Stimulated activated CD4-positive, alpha-beta T cell treated with anti-CD3 and anti-CD28 coated beads, Interleukin-15, amount 100 ng/mL, for 48 hours (primary cell): ENCODE data around the gene CKAP4.
A peak's percentile ranks its signal among the peaks of the same experiment; 100 is the strongest.

Source experiments
- DNase-seq, 2 donors: peaks; one replicate each; pipeline ENCODE4 v3.0.0-alpha.2; 2020; ENCODE audit warnings: low read depth in 2 of 2

The CKAP4 gene

GRCh38 chr12:106274575-106275121, 26.8 kb upstream of the CKAP4 start:
- no peak for DNase-seq

- DNase-seq, result no peak
These were observed 26.2 kb upstream of the CKAP4 start for GRCh38 chr12:106274012-106274411.

GRCh38 chr12:106273491-106273890, 25.7 kb upstream of the CKAP4 start:
- DNase-seq, result no peak

GRCh38 chr12:106271575-106272505, 24.0 kb upstream of the CKAP4 start:
- no peak for DNase-seq

- no peak for DNase-seq
These were observed 21.4 kb upstream of the CKAP4 start for GRCh38 chr12:106269150-106269771.

GRCh38 chr12:106267535-106267934, 19.7 kb upstream of the CKAP4 start:
- DNase-seq, result no peak

- DNase-seq, result no peak
These were observed 17.3 kb upstream of the CKAP4 start for GRCh38 chr12:106265116-106265515.

GRCh38 chr12:106258935-106259334, 11.1 kb upstream of the CKAP4 start:
- DNase-seq, result no peak

- DNase-seq, result no peak
These were observed 10.4 kb upstream of the CKAP4 start for GRCh38 chr12:106258226-106258625.

GRCh38 chr12:106256524-106256923, 8.7 kb upstream of the CKAP4 start:
- no peak for DNase-seq

GRCh38 chr12:106255952-106256351, 8.1 kb upstream of the CKAP4 start:
- DNase-seq, result no peak

GRCh38 chr12:106255493-106255892, 7.7 kb upstream of the CKAP4 start:
- no peak for DNase-seq

- DNase-seq, result no peak
These were observed 6.9 kb upstream of the CKAP4 start for GRCh38 chr12:106254724-106255123.

- DNase-seq, result no peak
These were observed 4.0 kb upstream of the CKAP4 start for GRCh38 chr12:106251631-106252455.

- DNase-seq, result no peak
These were observed 1.8 kb upstream of the CKAP4 start for GRCh38 chr12:106249411-106250135.

- DNase-seq, result peak; percentile 16 to 26
These were observed 1.1 kb upstream of the CKAP4 start for GRCh38 chr12:106248846-106249371.

GRCh38 chr12:106248312-106248845, 559 bp upstream of the CKAP4 start:
- DNase-seq, result no peak

- DNase-seq, result peak; percentile 13 to 35
These were observed 738 bp downstream of the CKAP4 start for GRCh38 chr12:106246891-106247673.

- DNase-seq, result no peak
These were observed 2.1 kb downstream of the CKAP4 start for GRCh38 chr12:106245767-106246166.

- no peak for DNase-seq
These were observed 4.2 kb downstream of the CKAP4 start for GRCh38 chr12:106243620-106244019.
